PC-3 (cell line): ENCODE results near the gene CERS6. TPM values are rescaled to one million over a fixed set of nuclear protein-coding genes. Genes with fewer than 3 reads are reported as not detected.
A peak's percentile ranks its signal among the peaks of the same experiment; 100 is the strongest.

Source experiments
- ATAC-seq: fragments of 200-7000 bp; cut with Tn5 transposase; 2 replicates; pipeline ENCODE4 v1.9.1; 2020; ENCODE audit warnings: mild to moderate bottlenecking, moderate library complexity
- BruUV-seq: library from RNA; stranded (reverse); fragments of 400-500 nt; replicated peaks from 2 replicates; lab custom pipeline; 2021; lab: Mats Ljungman, UMichigan
- CTCF ChIA-PET: fragments of 300-600 bp; sonication (Branson Sonifier 250); formaldehyde crosslinking; loops from one replicate; lab custom pipeline; 2022; ENCODE audit warnings: antibody characterized with exemption; lab: Charles Lee
- POLR2A ChIA-PET: fragments of 300-600 bp; sonication (Branson Sonifier 250); formaldehyde crosslinking; loops from one replicate; lab custom pipeline; 2022; ENCODE audit warnings: antibody characterized with exemption; ENCODE audit not compliant: unreplicated experiment; lab: Charles Lee
- DNase-seq: peaks from one replicate; pipeline ENCODE4 v3.0.0-alpha.2; 2015
- H2AFZ ChIP-seq: fragments of 300-600 bp; sonication (generic); 2 replicates; pipeline ENCODE4 v1.6.0; 2016; ENCODE audit warnings: antibody characterized with exemption, low read length
- H3F3A ChIP-seq: fragments of 300-600 bp; sonication (generic); one replicate; pipeline ENCODE4 v1.6.0; 2017; ENCODE audit warnings: antibody characterized with exemption, low read length, control low read depth, mild to moderate bottlenecking; ENCODE audit not compliant: unreplicated experiment
- H3K27ac ChIP-seq: fragments of 300-600 bp; sonication (generic); 2 replicates; pipeline ENCODE4 v1.5.1; 2016; ENCODE audit warnings: mild to moderate bottlenecking, low read length
- H3K27me3 ChIP-seq: fragments of 300-600 bp; sonication (generic); 2 replicates; pipeline ENCODE4 v1.6.1; 2016; ENCODE audit warnings: low read length, mixed read lengths
- H3K36me3 ChIP-seq: fragments of 300-600 bp; sonication (generic); 2 replicates; pipeline ENCODE4 v1.6.1; 2016; ENCODE audit warnings: low read depth, mixed run types, low read length, mixed read lengths
- H3K4me1 ChIP-seq: fragments of 300-600 bp; sonication (generic); 2 replicates; pipeline ENCODE4 v1.5.1; 2016; ENCODE audit warnings: low read length; ENCODE audit not compliant: insufficient read depth
- H3K4me2 ChIP-seq: fragments of 300-600 bp; sonication (generic); 2 replicates; pipeline ENCODE4 v1.6.0; 2016; ENCODE audit warnings: low read length
- H3K4me3 ChIP-seq: fragments of 300-600 bp; sonication (generic); 2 replicates; pipeline ENCODE4 v1.5.1; 2016; ENCODE audit warnings: mild to moderate bottlenecking, low read length, mixed read lengths
- H3K79me2 ChIP-seq: fragments of 300-600 bp; sonication (generic); 2 replicates; pipeline ENCODE4 v1.6.1; 2017; ENCODE audit warnings: low read length, mixed read lengths
- H3K9ac ChIP-seq: fragments of 300-600 bp; sonication (generic); 2 replicates; pipeline ENCODE4 v1.6.0; 2016; ENCODE audit warnings: mild to moderate bottlenecking, low read length
- H3K9me2 ChIP-seq: fragments of 300-600 bp; sonication (generic); replicated peaks from 2 replicates; pipeline ENCODE4 v1.6.1; 2016; ENCODE audit warnings: mixed run types, low read length, mixed read lengths
- H3K9me3 ChIP-seq: fragments of 300-600 bp; sonication (generic); 2 replicates; pipeline ENCODE4 v1.6.1; 2016; ENCODE audit warnings: low read length, mixed read lengths
- H4K20me1 ChIP-seq: fragments of 300-600 bp; sonication (generic); 2 replicates; pipeline ENCODE4 v1.6.1; 2016; ENCODE audit warnings: low read length, mixed read lengths
- CTCF ChIP-seq: fragments of 300-600 bp; sonication (generic); conservative IDR thresholded peaks from 2 replicates; pipeline ENCODE4 v1.5.1; 2017; ENCODE audit warnings: antibody characterized with exemption, low read depth, mild to moderate bottlenecking, low read length
- EZH2 ChIP-seq: fragments of 300-600 bp; sonication (generic); IDR thresholded peaks from one replicate; pipeline ENCODE4 v1.6.1; 2017; ENCODE audit warnings: antibody characterized with exemption, mild to moderate bottlenecking, low read length; ENCODE audit not compliant: unreplicated experiment
- EZH2phosphoT487 ChIP-seq: fragments of 300-600 bp; sonication (generic); IDR thresholded peaks from 2 replicates; pipeline ENCODE4 v1.6.1; 2018; ENCODE audit warnings: mild to moderate bottlenecking, antibody characterized with exemption, low read length, borderline replicate concordance
- intact Hi-C: fragments of 100-400 bp; cut with micrococcal nuclease; formaldehyde crosslinking; loops from 2 replicates; pipeline ENCODE4 v1.9.0; 2023
- total RNA-seq: library from RNA; depleted of rRNA; stranded (reverse); fragments of >200 nt; gene quantifications from 2 replicates; pipeline ENCODE4 v1.2.3, GENCODE V29; 2014

CERS6 gene
- total RNA-seq, 1 experiment from 2014 or later: 24.2 TPM

DNA sequence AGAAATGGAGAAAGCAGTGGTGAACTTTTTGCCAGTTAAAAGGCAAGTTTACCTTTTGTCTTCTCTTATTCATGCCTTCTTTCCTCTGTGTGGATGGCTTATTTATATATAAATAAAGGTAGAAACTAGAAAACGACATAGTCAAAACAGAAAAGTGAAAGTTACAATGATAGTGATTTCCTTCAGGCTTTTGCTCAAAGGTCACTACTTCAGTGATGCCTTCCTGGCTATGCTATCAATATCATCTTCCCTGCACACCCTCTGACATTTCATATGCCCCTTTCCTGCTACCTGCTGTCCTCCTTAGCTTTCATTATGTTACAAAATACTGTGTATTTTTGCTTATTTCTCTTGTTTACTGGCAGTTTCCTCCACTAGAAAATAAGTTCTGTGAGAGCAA is 214.4 kb downstream of the CERS6 start:
- H3K4me2 ChIP-seq: no peak overlapping the region
- TF ChIP-seq CTCF (no peak), EZH2 (no peak), EZH2phosphoT487 (no peak)
- H2AFZ ChIP-seq: no peak overlapping the region
- H3K4me3 ChIP-seq: no peak overlapping the region
- no peaks in the 10 kb centered on the region for H3K27me3 ChIP-seq
- no peaks in the 10 kb centered on the region for H3K79me2 ChIP-seq
- H3K9me3 ChIP-seq: no peaks in the 10 kb centered on the region
- H3F3A ChIP-seq: no peaks in the 10 kb centered on the region
- DNase-seq (no peak), ATAC-seq (no peak)
- H3K9me2 ChIP-seq: no peaks in the 10 kb centered on the region
- no peaks in the 10 kb centered on the region for H4K20me1 ChIP-seq
- no peak overlapping the region for H3K27ac ChIP-seq
- CTCF ChIA-PET: no interaction called here
- POLR2A ChIA-PET: no interaction called here
- intact Hi-C loops: no loop called here
- H3K9ac ChIP-seq: no peak overlapping the region
- no TSS peak for BruUV-seq
- H3K4me1 ChIP-seq: no peaks in the 10 kb centered on the region
- no peaks in the 10 kb centered on the region for H3K36me3 ChIP-seq

DNA sequence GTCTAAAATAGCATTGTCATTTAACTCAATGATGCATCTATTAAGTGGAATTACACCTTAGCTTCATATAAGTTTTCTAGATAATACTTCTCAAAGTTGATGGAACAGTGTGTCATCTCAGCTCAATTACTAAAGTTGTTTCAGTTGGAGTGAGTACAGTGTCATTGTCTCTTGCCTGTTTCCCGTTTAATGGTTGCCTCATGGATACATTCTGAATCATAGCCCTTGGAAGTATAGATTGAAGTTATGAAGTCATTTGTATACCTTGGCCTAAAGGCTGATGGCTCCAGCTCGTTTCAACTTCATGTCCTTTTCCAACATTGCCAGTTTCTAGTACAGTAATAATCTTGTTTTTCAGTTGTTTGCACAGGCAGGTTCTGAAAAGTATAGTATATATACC is 215.9 kb downstream of the CERS6 start:
- DNase-seq (peak; percentile 22), ATAC-seq (peak; percentile 33; the same call in 1 of the 2 replicates)
- no peak overlapping the region for H3K4me3 ChIP-seq
- H3K79me2 ChIP-seq: no peaks in the 10 kb centered on the region
- no peaks in the 10 kb centered on the region for H3K4me1 ChIP-seq
- H2AFZ ChIP-seq: no peak overlapping the region
- no peaks in the 10 kb centered on the region for H3F3A ChIP-seq
- no peaks in the 10 kb centered on the region for H3K9me2 ChIP-seq
- ChIA-PET POLR2A (no interaction called here), CTCF (interaction anchor here (0.6 kb wide), 1 partner anchor 410 kb away, joined by 3 read pairs; no protein-coding TSS in a partner anchor)
- H3K36me3 ChIP-seq: no peaks in the 10 kb centered on the region
- H3K9me3 ChIP-seq: no peaks in the 10 kb centered on the region
- intact Hi-C loops: no loop called here
- H3K27ac ChIP-seq: no peak overlapping the region
- BruUV-seq: no TSS peak
- H3K9ac ChIP-seq: no peak overlapping the region
- no peak overlapping the region for H3K4me2 ChIP-seq
- H4K20me1 ChIP-seq: no peaks in the 10 kb centered on the region
- H3K27me3 ChIP-seq: no peaks in the 10 kb centered on the region
- TF ChIP-seq EZH2phosphoT487: no peak
- TF ChIP-seq CTCF: no peak
- TF ChIP-seq EZH2: no peak

- CTCF ChIA-PET: no interaction called here
- no peak for ATAC-seq
Observed at GRCh38 chr2:168673265-168674189, 217.5 kb downstream of the CERS6 start.

More at GRCh38 chr2:168673265-168674189, 217.5 kb downstream of the CERS6 start:
- Histone ChIP-seq H3K4me3 (no peak overlapping the region), H3K9ac (no peak overlapping the region), H3K9me3 (no peaks in the 10 kb centered on the region), H3K4me2 (no peak overlapping the region), H3K4me1 (peaks cover 5% of the 10 kb centered on the region), H2AFZ (no peak overlapping the region), H3K79me2 (no peaks in the 10 kb centered on the region), H3K9me2 (no peaks in the 10 kb centered on the region), H3K27ac (no peak overlapping the region), H3F3A (no peaks in the 10 kb centered on the region), H3K36me3 (no peaks in the 10 kb centered on the region), H4K20me1 (no peaks in the 10 kb centered on the region), H3K27me3 (no peaks in the 10 kb centered on the region)
- DNase-seq: no peak
- intact Hi-C loops: no loop called here
- BruUV-seq: no TSS peak
- TF ChIP-seq EZH2phosphoT487: no peak
- no peak for TF ChIP-seq CTCF
- TF ChIP-seq EZH2: no peak
- POLR2A ChIA-PET: no interaction called here
